ENCODE results near the gene DEPDC4.
A peak's percentile ranks its signal among the peaks of the same experiment; 100 is the strongest.

Gene DEPDC4

DNA sequence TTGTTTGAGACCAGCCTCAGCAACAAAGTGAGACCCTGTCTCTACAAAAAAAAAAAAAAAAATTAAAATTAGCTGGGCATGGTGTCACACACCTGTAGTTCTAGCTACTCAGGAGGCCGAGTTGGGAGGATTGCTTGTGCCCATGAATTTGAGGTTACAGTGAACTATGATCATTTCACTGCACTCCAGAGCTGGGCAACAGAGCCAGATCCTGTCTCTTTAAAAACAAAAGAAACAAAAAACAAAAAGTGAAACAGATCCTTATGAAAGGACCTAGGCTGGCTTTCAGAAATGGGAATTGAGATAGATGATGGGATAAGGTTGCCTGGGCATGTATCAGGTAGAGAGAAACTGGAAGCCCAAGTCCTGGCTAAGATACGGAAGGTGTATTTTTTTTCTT lies 52.4 kb downstream of the DEPDC4 start:
- no peak for DNase-seq (ENCODE audit: low read depth in 3 of 3)

- no peak for DNase-seq (ENCODE audit: low read depth in 3 of 3)
Observed at GRCh38 chr12:100213016-100213891, 53.6 kb downstream of the DEPDC4 start.

DNA sequence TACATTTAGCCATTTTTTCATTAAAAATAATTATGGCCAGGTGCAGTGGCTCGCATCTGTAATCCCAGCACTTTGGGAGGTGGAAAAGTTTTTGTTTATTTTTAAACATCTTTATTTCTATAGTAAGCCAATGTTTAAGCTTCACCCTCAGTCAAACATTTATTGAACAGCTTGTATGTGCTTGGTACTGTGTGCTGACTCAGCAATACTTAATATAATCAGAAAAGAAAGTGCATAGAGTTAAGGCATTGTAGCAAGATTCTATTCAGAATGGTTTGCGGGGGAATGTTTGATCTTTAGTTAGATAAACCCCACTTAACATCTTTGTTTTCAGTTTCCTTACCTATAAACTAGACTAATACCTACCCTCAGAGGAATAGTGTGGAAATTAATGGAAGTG lies 55.2 kb downstream of the DEPDC4 start:
- no peak for DNase-seq (ENCODE audit: low read depth in 3 of 3)

DNA sequence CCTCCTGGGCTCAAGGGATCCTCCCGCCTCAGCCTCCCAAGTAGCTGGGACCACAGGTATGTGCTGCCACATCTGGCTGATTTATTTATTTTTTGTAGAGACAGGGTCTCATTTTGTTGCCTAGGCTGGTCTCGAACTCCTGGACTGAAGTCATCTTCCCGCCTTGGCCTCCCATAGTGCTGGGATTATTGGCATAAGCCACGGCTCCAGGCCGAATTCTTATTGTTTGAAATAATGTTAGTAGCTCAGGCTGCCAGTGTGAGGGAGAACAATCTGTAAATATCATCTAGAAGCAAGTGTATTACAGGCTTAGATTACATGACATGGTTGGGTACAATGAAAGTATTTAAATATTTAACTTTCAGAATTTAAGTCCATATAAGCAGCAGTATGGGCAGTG lies 58.0 kb downstream of the DEPDC4 start:
- DNase-seq (ENCODE audit: low read depth in 3 of 3), result no peak

DNA sequence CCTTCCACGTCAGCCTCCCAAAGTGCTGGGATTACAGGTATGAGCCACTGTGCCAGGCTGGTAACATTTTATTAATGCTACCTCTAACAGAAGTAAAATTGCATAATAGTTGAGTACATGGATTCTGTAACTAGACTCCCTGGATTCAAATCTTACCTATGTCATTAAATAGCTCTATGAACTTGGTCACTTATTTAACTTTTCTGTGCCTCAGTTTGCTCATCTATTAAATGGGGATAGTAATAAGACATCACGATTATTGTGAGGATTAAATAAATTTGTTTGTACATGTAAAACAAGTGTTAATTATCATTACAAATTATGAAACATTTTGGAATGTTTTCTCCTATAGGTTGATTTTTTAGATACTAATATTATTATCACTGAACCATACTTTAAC lies 59.6 kb downstream of the DEPDC4 start:
- no peak for DNase-seq (ENCODE audit: low read depth in 3 of 3)

- DNase-seq (ENCODE audit: low read depth in 3 of 3), result no peak
Observed at GRCh38 chr12:100201604-100202423, 65.1 kb downstream of the DEPDC4 start.

DNA sequence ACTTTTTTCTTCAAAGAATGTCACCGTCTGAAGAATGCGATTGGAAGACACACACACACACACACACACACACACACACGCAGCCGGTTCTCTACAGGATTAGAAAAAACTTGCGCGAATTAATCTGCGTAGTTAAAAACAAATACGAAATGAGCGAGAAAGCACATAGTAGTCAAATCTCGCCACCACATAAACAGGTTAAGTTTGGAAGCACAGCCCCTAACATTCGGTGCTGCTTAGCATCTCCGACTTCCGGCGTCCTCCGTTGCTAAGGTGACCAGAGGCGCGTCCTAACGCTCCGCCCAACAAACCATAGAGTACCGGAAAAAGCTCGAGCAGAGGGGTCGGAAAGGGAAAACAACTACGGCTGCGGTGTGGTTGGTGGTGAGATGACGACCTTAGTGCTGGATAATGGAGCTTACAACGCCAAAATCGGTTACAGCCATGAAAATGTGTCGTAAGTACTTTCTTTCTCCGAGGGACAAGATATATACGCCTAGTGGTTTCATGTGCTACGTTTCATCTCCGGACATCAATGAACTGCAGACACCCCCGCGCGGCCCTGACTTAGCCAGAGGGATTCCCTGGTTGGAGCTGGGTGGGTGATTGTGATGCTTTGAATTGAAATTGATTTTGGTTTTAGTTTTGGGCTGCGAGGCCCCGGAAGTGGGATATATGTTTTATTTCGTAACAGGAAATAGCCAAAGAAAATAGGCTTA lies 66.3 kb downstream of the DEPDC4 start, which contains the start of gene ACTR6:
Gene ACTR6 (plus strand): TSS at position 353 of the 719 bp plus-strand sequence. CDS start 37 bp downstream, at position 390.
- peak; percentile 91 to 97 (median 94) for DNase-seq (ENCODE audit: low read depth in 3 of 3)

DNA sequence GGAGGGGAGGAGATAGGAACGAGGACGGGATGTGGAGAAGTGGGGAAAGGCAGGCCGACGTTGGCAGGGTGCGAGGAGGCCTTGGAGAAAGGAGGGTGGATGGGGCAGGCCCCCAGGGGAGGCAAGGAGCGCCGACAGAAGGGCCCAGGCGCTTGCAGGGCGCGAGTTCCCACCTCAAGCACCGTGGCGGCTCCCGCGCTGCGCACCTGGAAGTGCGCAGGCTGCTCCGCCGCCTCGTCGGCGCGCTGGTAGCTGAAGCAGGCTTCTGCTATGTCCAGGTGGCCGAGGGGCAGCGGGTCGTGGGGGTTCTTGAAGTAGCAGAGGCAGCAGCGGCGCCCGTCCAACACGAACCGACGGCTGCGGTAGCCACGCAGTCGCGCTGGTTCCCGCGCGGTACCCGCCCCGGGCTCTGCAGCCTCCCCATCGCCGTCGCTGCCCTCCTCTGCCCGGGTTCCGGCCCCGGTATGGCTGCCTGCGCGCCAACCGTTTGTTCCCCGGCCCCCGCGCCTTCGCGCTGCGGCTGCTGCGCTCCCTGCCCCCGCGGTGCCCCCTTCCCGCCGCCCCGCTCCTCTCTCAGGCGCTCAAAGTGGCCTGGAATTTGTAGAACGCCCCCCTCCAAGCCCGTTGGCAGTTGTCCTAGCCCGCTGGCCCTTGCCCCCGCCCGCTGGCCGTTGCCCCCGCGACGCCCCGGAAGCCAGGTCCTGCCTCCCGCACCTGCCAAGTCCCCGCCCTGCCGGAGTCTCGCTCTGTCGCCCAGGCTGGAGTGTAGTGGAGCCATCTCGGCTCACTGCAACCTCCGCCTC lies 67.3 kb downstream of the DEPDC4 start:
- DNase-seq (ENCODE audit: low read depth in 3 of 3), result peak; percentile 53 to 74 (median 56)

GRCh38 chr12:100199023-100199346 lies 67.9 kb downstream of the DEPDC4 start:
- no peak for DNase-seq (ENCODE audit: low read depth in 3 of 3)

- DNase-seq (ENCODE audit: low read depth in 3 of 3), result no peak
Observed at GRCh38 chr12:100197486-100197885, 69.4 kb downstream of the DEPDC4 start.

- no peak for DNase-seq (ENCODE audit: low read depth in 3 of 3)
Observed at GRCh38 chr12:100193085-100193484, 73.8 kb downstream of the DEPDC4 start.

All from stimulated activated CD4-positive, alpha-beta T cell treated with anti-CD3 and anti-CD28 coated beads, TNF-alpha, amount 100 ng/mL, for 24 hours (primary cell).